ENCODE data around the gene EPHA3. TPM values are rescaled to one million over a fixed set of nuclear protein-coding genes. Genes with fewer than 3 reads are reported as not detected.

EPHA3 gene
- total RNA-seq, 4 donors from 2014 or later, result 0.36 to 1.8 (median 0.90) TPM

- ATAC-seq (no peak), DNase-seq (no peak)
- no peaks in the 10 kb centered on the region for H3K9me3 ChIP-seq
- no peaks in the 10 kb centered on the region for H3K36me3 ChIP-seq
- H3K4me1 ChIP-seq, result no peaks in the 10 kb centered on the region
- no peak overlapping the region for H3K27ac ChIP-seq
- in situ Hi-C loops (cut with MboI; ENCODE audit: low sequenced_read_pairs in 4 of 4) (no loop called here), intact Hi-C loops (cut with DNase I; ENCODE audit: low total_unique reads) (no loop called here)
- no peaks in the 10 kb centered on the region for H3K27me3 ChIP-seq
- TF ChIP-seq CTCF (IDR thresholded peaks at IDR 0.05 in 4 of 5, conservative IDR thresholded peaks at IDR 0.05 in 1 of 5) (no peak), POLR2A (IDR thresholded peaks at IDR 0.05) (no peak)
- no peak overlapping the region for H3K4me3 ChIP-seq
Observed at GRCh38 chr3:89221924-89222323, 114.5 kb downstream of the EPHA3 start.

- Histone ChIP-seq H3K27ac (no peak overlapping the region), H3K4me1 (no peaks in the 10 kb centered on the region), H3K4me3 (no peak overlapping the region), H3K27me3 (no peaks in the 10 kb centered on the region), H3K36me3 (no peaks in the 10 kb centered on the region), H3K9me3 (no peaks in the 10 kb centered on the region)
- intact Hi-C loops (cut with DNase I; ENCODE audit: low total_unique reads) (no loop called here), in situ Hi-C loops (cut with MboI; ENCODE audit: low sequenced_read_pairs in 4 of 4) (no loop called here)
- DNase-seq (no peak), ATAC-seq (no peak)
- no peak for TF ChIP-seq CTCF (IDR thresholded peaks at IDR 0.05 in 4 of 5, conservative IDR thresholded peaks at IDR 0.05 in 1 of 5)
- no peak for TF ChIP-seq POLR2A (IDR thresholded peaks at IDR 0.05)
Observed at GRCh38 chr3:89223188-89223587, 115.8 kb downstream of the EPHA3 start.

- intact Hi-C loops (cut with DNase I; ENCODE audit: low total_unique reads) (no loop called here), in situ Hi-C loops (cut with MboI; ENCODE audit: low sequenced_read_pairs in 4 of 4) (no loop called here)
- DNase-seq, result no peak
- Histone ChIP-seq H3K4me3 (no peak overlapping the region), H3K4me1 (no peaks in the 10 kb centered on the region), H3K27ac (no peak overlapping the region), H3K36me3 (no peaks in the 10 kb centered on the region), H3K9me3 (no peaks in the 10 kb centered on the region), H3K27me3 (no peaks in the 10 kb centered on the region)
- no peak for TF ChIP-seq CTCF (IDR thresholded peaks at IDR 0.05 in 4 of 5, conservative IDR thresholded peaks at IDR 0.05 in 1 of 5)
- no peak for TF ChIP-seq POLR2A (IDR thresholded peaks at IDR 0.05)
- ATAC-seq, result no peak
Observed at GRCh38 chr3:89227218-89227617, 119.8 kb downstream of the EPHA3 start.

- no peak overlapping the region for H3K4me3 ChIP-seq
- in situ Hi-C loops (cut with MboI; ENCODE audit: low sequenced_read_pairs in 4 of 4), result no loop called here
Observed at GRCh38 chr3:89227634-89228033, 120.2 kb downstream of the EPHA3 start.

More at GRCh38 chr3:89227634-89228033, 120.2 kb downstream of the EPHA3 start:
- intact Hi-C loops (cut with DNase I; ENCODE audit: low total_unique reads), result no loop called here
- no peaks in the 10 kb centered on the region for H3K4me1 ChIP-seq
- H3K36me3 ChIP-seq, result no peaks in the 10 kb centered on the region
- H3K27me3 ChIP-seq, result no peaks in the 10 kb centered on the region
- H3K27ac ChIP-seq, result no peak overlapping the region
- no peak for DNase-seq
- no peaks in the 10 kb centered on the region for H3K9me3 ChIP-seq
- TF ChIP-seq CTCF (IDR thresholded peaks at IDR 0.05 in 4 of 5, conservative IDR thresholded peaks at IDR 0.05 in 1 of 5) (no peak), POLR2A (IDR thresholded peaks at IDR 0.05) (no peak)
- ATAC-seq, result no peak

All from gastrocnemius medialis (tissue), 4 donors.